HepG2 (cell line): ENCODE measurements around the gene FBXO4. TPM values are rescaled to one million over a fixed set of nuclear protein-coding genes. Genes with fewer than 3 reads are reported as not detected.

Experiments used
- ATAC-seq: fragments of 200-7000 bp; cut with Tn5 transposase; 3 replicates; pipeline ENCODE4 v1.9.1; 2020; ENCODE audit warnings: mild to moderate bottlenecking, moderate library complexity
- BruUV-seq: library from RNA; stranded (reverse); fragments of 400-500 nt; replicated peaks from 2 replicates; lab custom pipeline; 2021; lab: Mats Ljungman, UMichigan
- CTCF ChIA-PET: fragments of 300-600 bp; formaldehyde crosslinking; extraction: SDS; loops from one replicate; lab custom pipeline; 2021; ENCODE audit warnings: low total read pairs, inconsistent platforms, low intra/inter-chr PET ratio; lab: Yijun Ruan, JAX
- POLR2A ChIA-PET: fragments of 350-600 bp; sonication (Branson Sonifier 250); formaldehyde crosslinking; loops from one replicate; lab custom pipeline; 2020; ENCODE audit warnings: antibody characterized with exemption, inconsistent platforms; lab: Yijun Ruan, JAX
- DNase-seq: peaks from one replicate; pipeline ENCODE4 v3.0.0-alpha.2; 2015; ENCODE audit warnings: low spot score
- FAIRE-seq: peaks from 3 replicates; lab custom pipeline; 2011; peaks lifted over from hg19 to GRCh38; lab: Jason Lieb, UNC
- H2AFZ ChIP-seq: one replicate; pipeline ENCODE4 v1.6.1; 2011; ENCODE audit warnings: low read length, inconsistent platforms
- H3K27ac ChIP-seq: fragments of 300-600 bp; 3 replicates; pipeline ENCODE4 v1.8.0; 2011; ENCODE audit warnings: mixed run types, mild to moderate bottlenecking, mixed read lengths, low read length, inconsistent platforms; ENCODE audit not compliant: insufficient read depth; ENCODE audit errors: extremely low read length
- H3K27me3 ChIP-seq, 2 experiments: fragments of 200-600 bp in 1 of 2; 2 replicates in 1 of 2; 3 replicates in 1 of 2; pipeline versions ENCODE4 v1.6.0 to v1.8.0; 2011; ENCODE audit warnings: low read length in 2 of 2, mild to moderate bottlenecking in 2 of 2, moderate library complexity in 2 of 2, inconsistent platforms in 1 of 2; ENCODE audit not compliant: insufficient read depth in 2 of 2, control insufficient read depth in 1 of 2
- H3K36me3 ChIP-seq, 2 experiments: fragments of 200-600 bp in 1 of 2; replicated peaks in 1 of 2; 2 replicates in 1 of 2; 3 replicates in 1 of 2; pipeline versions ENCODE4 v1.5.1 to v1.8.0; 2011; ENCODE audit warnings: low read length in 2 of 2, inconsistent platforms in 1 of 2; ENCODE audit not compliant: insufficient read depth in 2 of 2, control insufficient read depth in 1 of 2
- H3K4me1 ChIP-seq: 2 replicates; pipeline ENCODE4 v1.5.1; 2012; ENCODE audit warnings: low read length, inconsistent platforms; ENCODE audit not compliant: insufficient read depth
- H3K4me2 ChIP-seq: 2 replicates; pipeline ENCODE4 v1.6.0; 2011; ENCODE audit warnings: low read depth, low read length, inconsistent platforms
- H3K4me3 ChIP-seq, 3 experiments: fragments of 200-600 bp in 1 of 3; sonication (generic), shearing (Covaris generic) in 1 of 3; replicated peaks in 1 of 3; 2 replicates each; pipeline ENCODE4 v1.5.1; 2011 to 2016; ENCODE audit warnings: low read length in 3 of 3, inconsistent platforms in 2 of 3, low read depth in 2 of 3, mild to moderate bottlenecking in 2 of 3, control low read depth in 1 of 3, mixed read lengths in 1 of 3; ENCODE audit not compliant: insufficient read depth in 1 of 3
- H3K79me2 ChIP-seq: one replicate; pipeline ENCODE4 v1.6.1; 2011; ENCODE audit warnings: low read length, inconsistent platforms; ENCODE audit not compliant: insufficient read depth
- H3K9ac ChIP-seq: 2 replicates; pipeline ENCODE4 v1.6.0; 2011; ENCODE audit warnings: mild to moderate bottlenecking, low read depth, low read length, inconsistent platforms; ENCODE audit not compliant: insufficient read depth
- H3K9me3 ChIP-seq: 2 replicates; pipeline ENCODE4 v1.5.1; 2012; ENCODE audit warnings: mild to moderate bottlenecking, low read length
- H4K20me1 ChIP-seq: 2 replicates; pipeline ENCODE4 v1.6.0; 2011; ENCODE audit warnings: inconsistent platforms, mild to moderate bottlenecking, low read length, moderate library complexity; ENCODE audit not compliant: insufficient read depth
- ARNT2 ChIP-seq: sonication (generic); formaldehyde crosslinking; IDR thresholded peaks from 2 replicates; pipeline ENCODE4 v1.8.0; 2022; ENCODE audit warnings: mild to moderate bottlenecking, low read depth, missing genetic modification reagents, moderate library complexity
- MAFF ChIP-seq: IDR thresholded peaks from 2 replicates; pipeline ENCODE4 v1.6.1; 2011; ENCODE audit warnings: low read depth, low read length, improper control_type of control experiment
- NFE2 ChIP-seq: sonication (generic); formaldehyde crosslinking; IDR thresholded peaks from 2 replicates; pipeline ENCODE4 v1.4.0; 2020; ENCODE audit warnings: missing genetic modification reagents
- NR2F1 ChIP-seq, 2 experiments: fragments of 450-650 bp in 1 of 2; formaldehyde crosslinking in 1 of 2; IDR thresholded peaks; 2 replicates each; pipeline versions ENCODE4 v1.5.0 to v1.6.1; 2016 to 2020; ENCODE audit warnings: mild to moderate bottlenecking in 1 of 2, missing compliant biosample characterization in 1 of 2, missing genetic modification reagents in 1 of 2, moderate library complexity in 1 of 2
- RCOR2 ChIP-seq: IDR thresholded peaks from 2 replicates; pipeline ENCODE4 v1.6.1; 2016; ENCODE audit warnings: missing biosample characterization, missing genetic modification reagents
- SALL1 ChIP-seq: sonication (generic); formaldehyde crosslinking; IDR thresholded peaks from 2 replicates; pipeline ENCODE4 v1.8.0; 2022; ENCODE audit warnings: mild to moderate bottlenecking, missing genetic modification reagents
- TRIM24 ChIP-seq: sonication (generic); formaldehyde crosslinking; IDR thresholded peaks from 2 replicates; pipeline ENCODE4 v1.8.0; 2022; ENCODE audit warnings: mild to moderate bottlenecking, missing genetic modification reagents
- ZNF367 ChIP-seq: sonication (generic); formaldehyde crosslinking; IDR thresholded peaks from 2 replicates; pipeline ENCODE4 v1.4.0; 2020; ENCODE audit warnings: missing genetic modification reagents, borderline replicate concordance
- ZNF558 ChIP-seq: sonication (generic); formaldehyde crosslinking; IDR thresholded peaks from 2 replicates; pipeline ENCODE4 v1.9.0; 2022; ENCODE audit warnings: mild to moderate bottlenecking, missing genetic modification reagents, borderline replicate concordance
- ZNF841 ChIP-seq: sonication (generic); formaldehyde crosslinking; IDR thresholded peaks from 2 replicates; pipeline ENCODE4 v1.8.1; 2023; ENCODE audit warnings: missing genetic modification reagents, borderline replicate concordance
- whole genome bisulfite sequencing: methylation state at CpG from one replicate; pipeline ENCODE4 v1.1.6; 2017; ENCODE audit warnings: low lambda C conversion rate; 5-methylcytosine and 5-hydroxymethylcytosine counted together
- in situ Hi-C: cut with HindIII; loops from 2 replicates; pipeline ENCODE4 v1.10.0; 2017; ENCODE audit warnings: low pct_unique_long_range_greater_than_20kb; ENCODE audit not compliant: extremely low pct_ligation_motif_present
- intact Hi-C: fragments of 100-400 bp; cut with micrococcal nuclease; formaldehyde crosslinking; loops from one replicate; pipeline ENCODE4 v1.10.0; 2022; ENCODE audit not compliant: unreplicated experiment
- polyA plus RNA-seq, 8 experiments: library from polyadenylated mRNA; depleted of rRNA in 3 of 8; stranded (reverse) in 7 of 8; unstranded in 1 of 8; fragments of >200 nt; fragmentation: Illumina TruSeq in 4 of 8; extraction: Trizol in 4 of 8; gene quantifications; 2 replicates each; pipeline versions ENCODE4 v1.2.1 to v1.2.3, GENCODE V29; 2011 to 2016; ENCODE audit warnings: low read depth in 4 of 8, missing spikeins in 1 of 8, mixed read lengths in 1 of 8; ENCODE audit not compliant: insufficient read depth in 1 of 8
- total RNA-seq, 5 experiments: library from RNA; depleted of rRNA; stranded (reverse); fragments of >200 nt; fragmentation: Illumina TruSeq; extraction: Trizol; gene quantifications; 2 replicates each; pipeline ENCODE4 v1.2.3, GENCODE V29; 2016; ENCODE audit warnings: low read depth in 1 of 5
- TF ChIP-seq, protein P1 (sequence below): sonication (generic); formaldehyde crosslinking; IDR thresholded peaks from 2 replicates; pipeline ENCODE4 v1.4.0; 2020; ENCODE audit warnings: mild to moderate bottlenecking, low read depth, missing genetic modification reagents
- TF ChIP-seq, protein P2 (sequence below): sonication (generic); formaldehyde crosslinking; IDR thresholded peaks from 2 replicates; pipeline ENCODE4 v1.4.0; 2020; ENCODE audit warnings: low read depth, mild to moderate bottlenecking, missing genetic modification reagents
- TF ChIP-seq, protein P3 (sequence below): sonication (generic); formaldehyde crosslinking; IDR thresholded peaks from 2 replicates; pipeline ENCODE4 v1.4.0; 2020; ENCODE audit warnings: missing genetic modification reagents

Gene FBXO4
- total and polyA plus RNA-seq, 2 of the 13 experiments (the other 11 are each of a cell fraction or from before 2014, with no cell fraction given): 5.2 to 16.4 TPM

GRCh38 chr5:41932770-41933169 lies 7.7 kb downstream of the FBXO4 start:
- no peak overlapping the region for H3K9ac ChIP-seq
- 97% methylated on average over 2 of the region's 2 CpGs for WGBS
- in situ Hi-C loops: no loop called here
- H3K4me1 ChIP-seq: peaks cover 23% of the 10 kb centered on the region
- no peaks in the 10 kb centered on the region for H4K20me1 ChIP-seq
- no peak overlapping the region for H3K4me2 ChIP-seq
- no peak for TF ChIP-seq NR2F1 (CRISPR knock-in tag; IDR thresholded peaks at IDR 0.05)
- TF ChIP-seq ZNF841 (CRISPR knock-in tag): no peak
- TF ChIP-seq ARNT2 (CRISPR knock-in tag): no peak
- no peak for TF ChIP-seq MAFF
- TF ChIP-seq ZNF367 (CRISPR knock-in tag): no peak
- TF ChIP-seq RCOR2 (CRISPR knock-in tag): no peak
- TF ChIP-seq, protein P1, sequence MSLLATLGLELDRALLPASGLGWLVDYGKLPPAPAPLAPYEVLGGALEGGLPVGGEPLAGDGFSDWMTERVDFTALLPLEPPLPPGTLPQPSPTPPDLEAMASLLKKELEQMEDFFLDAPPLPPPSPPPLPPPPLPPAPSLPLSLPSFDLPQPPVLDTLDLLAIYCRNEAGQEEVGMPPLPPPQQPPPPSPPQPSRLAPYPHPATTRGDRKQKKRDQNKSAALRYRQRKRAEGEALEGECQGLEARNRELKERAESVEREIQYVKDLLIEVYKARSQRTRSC: no peak
- no peak for TF ChIP-seq NFE2
- TF ChIP-seq, protein P2, sequence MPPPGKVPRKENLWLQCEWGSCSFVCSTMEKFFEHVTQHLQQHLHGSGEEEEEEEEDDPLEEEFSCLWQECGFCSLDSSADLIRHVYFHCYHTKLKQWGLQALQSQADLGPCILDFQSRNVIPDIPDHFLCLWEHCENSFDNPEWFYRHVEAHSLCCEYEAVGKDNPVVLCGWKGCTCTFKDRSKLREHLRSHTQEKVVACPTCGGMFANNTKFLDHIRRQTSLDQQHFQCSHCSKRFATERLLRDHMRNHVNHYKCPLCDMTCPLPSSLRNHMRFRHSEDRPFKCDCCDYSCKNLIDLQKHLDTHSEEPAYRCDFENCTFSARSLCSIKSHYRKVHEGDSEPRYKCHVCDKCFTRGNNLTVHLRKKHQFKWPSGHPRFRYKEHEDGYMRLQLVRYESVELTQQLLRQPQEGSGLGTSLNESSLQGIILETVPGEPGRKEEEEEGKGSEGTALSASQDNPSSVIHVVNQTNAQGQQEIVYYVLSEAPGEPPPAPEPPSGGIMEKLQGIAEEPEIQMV (CRISPR knock-in tag): no peak
- no peak for TF ChIP-seq SALL1 (CRISPR knock-in tag)
- TF ChIP-seq ZNF558: no peak
- TF ChIP-seq TRIM24: no peak
- TF ChIP-seq, protein P3, sequence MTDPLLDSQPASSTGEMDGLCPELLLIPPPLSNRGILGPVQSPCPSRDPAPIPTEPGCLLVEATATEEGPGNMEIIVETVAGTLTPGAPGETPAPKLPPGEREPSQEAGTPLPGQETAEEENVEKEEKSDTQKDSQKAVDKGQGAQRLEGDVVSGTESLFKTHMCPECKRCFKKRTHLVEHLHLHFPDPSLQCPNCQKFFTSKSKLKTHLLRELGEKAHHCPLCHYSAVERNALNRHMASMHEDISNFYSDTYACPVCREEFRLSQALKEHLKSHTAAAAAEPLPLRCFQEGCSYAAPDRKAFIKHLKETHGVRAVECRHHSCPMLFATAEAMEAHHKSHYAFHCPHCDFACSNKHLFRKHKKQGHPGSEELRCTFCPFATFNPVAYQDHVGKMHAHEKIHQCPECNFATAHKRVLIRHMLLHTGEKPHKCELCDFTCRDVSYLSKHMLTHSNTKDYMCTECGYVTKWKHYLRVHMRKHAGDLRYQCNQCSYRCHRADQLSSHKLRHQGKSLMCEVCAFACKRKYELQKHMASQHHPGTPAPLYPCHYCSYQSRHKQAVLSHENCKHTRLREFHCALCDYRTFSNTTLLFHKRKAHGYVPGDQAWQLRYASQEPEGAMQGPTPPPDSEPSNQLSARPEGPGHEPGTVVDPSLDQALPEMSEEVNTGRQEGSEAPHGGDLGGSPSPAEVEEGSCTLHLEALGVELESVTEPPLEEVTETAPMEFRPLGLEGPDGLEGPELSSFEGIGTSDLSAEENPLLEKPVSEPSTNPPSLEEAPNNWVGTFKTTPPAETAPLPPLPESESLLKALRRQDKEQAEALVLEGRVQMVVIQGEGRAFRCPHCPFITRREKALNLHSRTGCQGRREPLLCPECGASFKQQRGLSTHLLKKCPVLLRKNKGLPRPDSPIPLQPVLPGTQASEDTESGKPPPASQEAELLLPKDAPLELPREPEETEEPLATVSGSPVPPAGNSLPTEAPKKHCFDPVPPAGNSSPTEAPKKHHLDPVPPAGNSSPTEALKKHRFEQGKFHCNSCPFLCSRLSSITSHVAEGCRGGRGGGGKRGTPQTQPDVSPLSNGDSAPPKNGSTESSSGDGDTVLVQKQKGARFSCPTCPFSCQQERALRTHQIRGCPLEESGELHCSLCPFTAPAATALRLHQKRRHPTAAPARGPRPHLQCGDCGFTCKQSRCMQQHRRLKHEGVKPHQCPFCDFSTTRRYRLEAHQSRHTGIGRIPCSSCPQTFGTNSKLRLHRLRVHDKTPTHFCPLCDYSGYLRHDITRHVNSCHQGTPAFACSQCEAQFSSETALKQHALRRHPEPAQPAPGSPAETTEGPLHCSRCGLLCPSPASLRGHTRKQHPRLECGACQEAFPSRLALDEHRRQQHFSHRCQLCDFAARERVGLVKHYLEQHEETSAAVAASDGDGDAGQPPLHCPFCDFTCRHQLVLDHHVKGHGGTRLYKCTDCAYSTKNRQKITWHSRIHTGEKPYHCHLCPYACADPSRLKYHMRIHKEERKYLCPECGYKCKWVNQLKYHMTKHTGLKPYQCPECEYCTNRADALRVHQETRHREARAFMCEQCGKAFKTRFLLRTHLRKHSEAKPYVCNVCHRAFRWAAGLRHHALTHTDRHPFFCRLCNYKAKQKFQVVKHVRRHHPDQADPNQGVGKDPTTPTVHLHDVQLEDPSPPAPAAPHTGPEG (CRISPR knock-in tag): no peak
- H3K79me2 ChIP-seq: no peaks in the 10 kb centered on the region
- no peak overlapping the region for H3K27ac ChIP-seq
- intact Hi-C loops: no loop called here
- H3K27me3 ChIP-seq: no peaks in the 10 kb centered on the region; a peak in 1 of 5 replicates
- BruUV-seq: no TSS peak
- ChIA-PET CTCF (no interaction called here), POLR2A (no interaction called here)
- H2AFZ ChIP-seq: no peak overlapping the region
- peaks cover 0 to 4% of the 10 kb centered on the region in 2 experiments; a peak in 1 of 5 replicates for H3K36me3 ChIP-seq
- DNase-seq (no peak), FAIRE-seq (no peak), ATAC-seq (no peak)
- no peaks in the 10 kb centered on the region for H3K9me3 ChIP-seq
- H3K4me3 ChIP-seq: no peak overlapping the region
